CD4-positive, alpha-beta T cell treated with Interleukin-1 beta for 1 hour (primary cell): ENCODE results near the gene BGN.

Experiments
- DNase-seq, 2 donors: peaks; one replicate each; pipeline ENCODE4 v3.0.0-alpha.2; 2020 to 2022

The BGN gene

DNA sequence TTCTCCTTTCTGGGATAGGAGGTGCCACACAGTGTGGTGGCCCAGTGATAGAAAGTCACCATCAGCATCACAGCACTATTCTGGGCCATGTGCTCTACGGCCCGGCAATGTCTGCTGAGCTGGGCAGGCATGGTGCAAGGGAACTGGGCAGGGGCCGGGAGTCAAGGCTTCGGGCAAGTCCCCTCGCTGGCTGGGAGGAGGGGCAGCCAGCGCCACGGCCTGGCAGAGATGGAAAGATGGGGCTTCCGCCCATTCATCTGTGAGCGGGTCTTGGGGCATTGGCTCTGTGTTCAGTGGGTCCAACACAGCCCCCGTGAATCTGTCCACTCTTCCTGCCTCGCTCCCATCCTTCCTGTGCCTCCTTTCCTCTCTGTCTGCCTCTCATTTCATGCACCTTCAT lies 15.6 kb downstream of the BGN start:
- DNase-seq = no peak

DNA sequence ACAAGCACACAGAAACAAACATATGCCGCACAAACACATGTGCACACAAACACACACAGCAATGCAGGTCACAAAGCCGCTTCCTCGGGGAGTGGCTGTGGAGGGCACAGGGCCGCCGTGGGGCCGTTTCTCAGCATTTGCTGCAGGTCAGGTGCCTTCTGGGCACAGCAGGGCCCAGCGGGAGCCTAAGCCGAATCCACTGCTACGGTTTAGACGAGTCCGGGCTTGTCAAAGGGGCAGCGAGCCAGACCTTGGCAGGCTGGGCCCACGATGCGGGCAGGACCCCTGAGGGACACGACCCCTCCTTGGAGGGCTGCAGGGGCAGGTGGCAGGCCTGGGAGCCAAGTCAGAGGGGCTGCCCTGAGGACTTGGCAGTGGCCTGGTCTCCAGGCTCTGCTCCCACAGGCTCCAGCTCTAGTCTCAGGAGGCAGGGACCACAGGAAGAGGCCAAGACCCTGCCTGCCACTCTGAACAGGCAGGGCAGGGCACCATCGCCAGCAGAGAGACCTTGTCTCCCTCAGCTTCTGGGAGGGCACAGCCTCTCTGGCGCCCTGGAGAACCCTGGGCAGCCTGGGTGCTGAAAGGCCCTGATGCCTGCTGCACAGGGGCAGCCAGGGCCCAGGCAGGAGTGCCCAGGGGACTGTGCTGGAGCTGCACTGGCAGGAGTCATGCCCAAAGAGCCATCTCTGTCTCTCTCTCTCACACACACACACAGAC lies 17.2 kb downstream of the BGN start:
- DNase-seq = no peak

DNA sequence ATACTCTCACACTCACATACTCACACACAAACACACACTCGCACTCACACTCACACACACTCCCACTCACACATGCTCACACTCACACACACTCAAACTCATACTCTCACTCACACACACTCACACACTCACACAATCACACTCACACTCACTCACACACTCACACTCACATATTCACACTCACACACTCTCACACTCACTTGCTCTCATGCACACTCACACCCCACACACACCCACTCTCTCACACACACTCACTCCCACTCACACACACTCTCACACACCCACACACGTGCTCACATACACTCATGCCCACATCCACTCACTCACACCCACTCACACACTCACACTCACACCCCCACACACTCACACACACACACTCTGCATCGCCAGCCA lies 17.7 kb downstream of the BGN start:
- no peak for DNase-seq

DNA sequence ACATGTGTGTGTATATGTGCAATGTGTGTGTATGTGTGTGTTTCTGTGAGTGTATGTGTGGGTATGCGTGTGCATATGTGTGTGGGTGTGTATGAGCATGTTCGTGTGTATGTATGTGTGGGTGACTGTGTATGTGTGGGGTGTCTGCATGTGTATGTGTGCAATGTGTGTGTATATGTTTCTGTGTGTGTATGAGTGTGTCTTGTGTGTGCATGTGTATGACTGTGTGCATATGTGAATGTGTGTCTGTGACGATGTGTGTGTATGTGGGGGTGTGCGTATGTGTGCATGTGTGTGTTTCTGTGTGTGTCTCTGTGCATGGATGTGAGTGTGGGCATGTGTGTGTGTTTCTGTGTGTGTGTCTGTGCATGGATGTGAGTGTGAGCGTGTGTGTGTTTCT lies 18.5 kb downstream of the BGN start:
- no peak for DNase-seq

DNA sequence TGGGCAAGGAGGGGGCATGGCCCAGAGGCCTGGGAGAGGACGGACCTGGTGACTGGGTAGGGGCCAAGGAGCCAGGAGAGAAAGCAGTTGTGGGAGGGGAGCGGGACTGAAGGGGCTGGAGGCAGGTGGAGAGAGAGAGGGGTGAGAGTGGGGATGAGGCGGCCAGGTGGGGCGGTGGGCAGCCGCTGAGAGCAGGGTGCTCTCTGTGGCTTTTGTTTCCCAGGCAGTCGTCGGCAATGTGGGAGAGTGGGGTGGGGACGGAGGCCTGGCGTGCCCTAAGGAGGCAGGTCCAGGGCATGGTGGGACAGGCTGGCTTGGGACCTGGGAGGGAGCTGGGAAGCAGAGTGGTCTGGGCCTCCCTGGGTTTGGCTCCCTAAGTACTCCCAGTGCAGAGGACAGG lies 19.5 kb downstream of the BGN start:
- no peak for DNase-seq

DNA sequence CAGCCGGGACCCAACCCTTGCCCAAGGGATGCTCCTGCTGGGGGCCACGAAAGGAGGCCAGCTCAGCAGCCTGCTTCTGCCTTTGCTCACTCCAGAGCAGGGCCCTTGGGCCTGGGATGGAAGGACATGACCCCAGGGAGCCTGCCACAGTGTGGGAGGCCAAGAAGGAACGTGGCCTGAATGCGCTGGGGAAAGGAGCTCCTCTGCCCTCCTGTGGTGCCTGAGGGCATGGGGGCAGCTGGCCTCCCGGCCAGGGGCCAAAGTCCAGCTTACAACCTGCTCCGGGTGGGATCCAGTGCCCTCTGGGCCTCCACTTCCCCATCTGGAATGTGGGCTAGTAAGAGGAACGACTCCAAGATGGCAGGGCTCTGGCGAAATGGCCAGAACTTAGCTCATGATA lies 20.7 kb downstream of the BGN start:
- no peak for DNase-seq

DNA sequence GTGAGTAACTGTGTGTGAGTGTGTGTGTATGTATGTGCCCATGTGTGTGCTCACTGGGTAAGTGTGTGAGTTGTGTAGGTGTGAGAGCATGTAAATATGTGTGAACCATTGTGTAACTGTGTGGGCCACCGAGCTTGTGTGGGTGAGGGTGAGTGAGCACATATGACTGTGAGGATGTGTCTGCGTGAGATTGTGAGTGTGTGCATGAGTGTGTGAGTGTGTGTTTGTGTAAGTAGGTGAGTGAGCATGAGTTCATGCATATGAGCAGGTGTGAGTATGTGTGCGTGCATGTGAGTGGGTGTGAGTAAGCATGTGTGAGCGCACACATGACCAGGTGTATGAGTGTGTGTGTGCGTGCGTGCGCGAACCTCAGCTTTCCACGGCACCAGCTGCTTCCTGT lies 21.3 kb downstream of the BGN start:
- DNase-seq = no peak

DNA sequence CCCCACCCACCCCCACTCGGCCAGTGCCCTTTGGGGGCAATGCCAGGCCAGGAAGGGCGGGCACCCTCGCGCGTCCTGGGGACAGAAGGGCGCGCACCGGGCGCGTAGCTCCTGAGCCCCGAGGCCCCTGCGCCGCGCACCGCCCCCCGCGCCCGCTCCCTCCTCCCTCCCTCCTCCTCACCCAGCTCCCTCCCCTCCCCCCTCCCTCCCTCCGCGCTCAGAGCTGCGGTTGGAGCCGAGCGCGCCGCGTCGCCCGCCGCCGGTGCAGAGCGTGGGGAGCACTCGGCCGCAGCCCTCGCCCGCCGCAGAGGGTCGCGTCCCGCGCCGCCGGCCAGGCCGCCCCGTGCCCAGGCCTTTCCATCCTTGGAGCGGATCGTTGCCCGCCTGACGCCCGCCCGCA lies 22.6 kb downstream of the BGN start, which contains the start of gene ATP2B3:
ATP2B3 (plus strand) TSS at position 220 of the 400 bp plus-strand sequence. CDS start 18,606 bp downstream, outside the sequence.
- DNase-seq = no peak

DNA sequence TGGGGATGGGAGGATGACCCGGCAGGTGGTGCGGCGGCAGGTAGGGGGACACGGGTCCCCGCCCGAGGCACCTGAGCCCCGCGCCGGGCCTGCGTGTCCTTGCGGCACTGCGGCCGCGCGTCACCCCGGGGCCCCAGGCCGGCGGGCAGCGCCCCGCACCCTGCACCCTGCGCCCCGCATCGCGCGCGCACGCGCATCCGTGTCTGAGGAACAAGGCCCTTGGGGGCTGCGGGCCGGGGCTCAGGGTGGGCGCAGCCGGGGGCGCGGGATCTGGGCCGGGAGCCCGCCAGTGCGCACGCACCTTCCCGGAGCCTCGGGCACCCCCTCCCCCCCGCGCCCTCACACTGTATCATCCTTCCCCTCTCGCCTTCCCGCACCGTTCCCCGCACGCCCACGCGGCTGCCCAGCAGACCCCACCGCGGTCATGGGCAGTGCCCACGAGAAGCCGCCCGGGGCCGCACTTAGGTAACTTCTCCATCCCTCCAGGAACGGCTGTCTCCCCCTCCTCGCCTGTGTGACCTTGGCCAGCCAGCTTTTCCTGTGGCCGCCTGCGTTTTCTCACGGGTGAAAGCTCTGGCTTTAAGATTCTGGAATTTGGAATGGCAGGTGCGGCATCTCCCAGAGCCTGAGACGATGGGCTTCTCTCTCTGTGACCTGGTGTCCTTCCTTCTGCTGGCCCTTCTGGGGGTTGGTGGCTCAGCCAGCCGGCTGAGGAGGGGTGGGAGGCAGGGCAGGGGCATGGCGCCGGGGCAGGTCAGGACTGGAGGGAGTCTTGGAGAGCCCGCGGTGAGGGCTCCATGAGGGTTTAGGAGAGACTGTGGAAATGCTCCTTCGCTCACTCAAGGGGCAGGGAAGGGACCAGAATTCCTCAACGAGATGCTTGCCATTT lies 23.4 kb downstream of the BGN start:
- DNase-seq = no peak

DNA sequence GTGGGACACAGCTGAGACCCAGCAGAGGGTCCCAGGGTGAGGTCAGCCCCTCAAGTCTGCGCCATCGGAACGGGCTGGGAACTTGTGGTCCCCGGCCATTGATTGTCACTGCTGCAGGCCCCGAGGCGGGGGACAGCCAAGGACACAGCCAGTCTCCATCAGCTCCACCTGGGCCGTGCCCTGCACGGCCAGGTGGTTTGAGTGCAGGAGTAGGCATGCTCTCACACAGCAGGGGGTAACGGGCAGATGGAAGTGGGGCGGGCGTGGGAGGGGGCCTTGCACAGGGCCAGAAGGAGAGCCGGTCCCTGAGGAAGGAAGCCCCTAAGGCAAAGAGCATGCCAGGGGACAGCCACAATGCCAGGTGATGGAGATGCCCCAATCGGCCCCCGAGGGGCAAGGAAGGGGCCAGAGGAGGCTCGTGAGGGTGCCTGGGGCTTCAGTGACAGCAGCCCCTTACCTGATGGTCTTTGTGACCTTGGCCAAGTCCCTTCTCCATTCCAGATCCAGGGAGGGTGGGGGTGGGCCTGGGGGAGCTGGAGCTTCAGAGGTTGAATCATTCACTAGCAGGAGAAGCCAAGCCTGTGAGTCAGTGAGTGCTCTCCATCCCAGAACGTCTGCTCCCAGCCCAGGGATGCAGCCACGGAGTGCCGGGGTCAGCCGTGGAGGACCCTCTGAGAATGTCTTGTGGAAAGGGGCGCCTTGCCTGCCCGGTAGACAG lies 24.9 kb downstream of the BGN start:
- DNase-seq = no peak

DNA sequence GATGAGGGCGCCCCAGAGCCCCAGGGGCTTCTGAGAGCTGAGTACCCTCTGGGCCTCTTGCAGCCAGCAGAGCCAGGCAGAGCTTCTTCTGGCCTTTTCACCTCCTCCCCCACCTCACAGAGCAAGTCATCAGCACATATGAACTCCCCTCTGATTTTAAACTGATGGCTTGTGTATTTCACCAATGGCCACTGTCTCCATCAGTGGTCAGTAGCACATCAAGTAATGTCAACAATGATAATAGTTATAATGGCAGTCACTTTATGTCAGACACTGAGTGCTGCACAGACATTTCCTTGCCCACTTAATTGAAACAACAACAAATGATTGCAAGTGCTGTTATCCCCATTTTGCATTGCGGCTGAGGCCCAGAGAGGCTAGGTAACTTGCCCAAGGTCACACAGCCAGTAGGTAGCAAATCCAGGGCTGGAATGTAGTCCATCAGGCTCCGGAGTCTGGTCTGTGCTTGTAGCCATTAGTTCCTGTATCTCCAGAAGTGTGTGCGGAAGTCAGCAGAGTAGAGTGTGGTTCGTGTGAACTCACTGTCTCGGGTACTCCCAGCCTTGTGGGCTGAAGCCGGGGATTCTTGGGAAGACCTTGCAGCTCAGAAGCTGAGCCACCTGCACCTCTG lies 25.6 kb downstream of the BGN start:
- no peak for DNase-seq

DNA sequence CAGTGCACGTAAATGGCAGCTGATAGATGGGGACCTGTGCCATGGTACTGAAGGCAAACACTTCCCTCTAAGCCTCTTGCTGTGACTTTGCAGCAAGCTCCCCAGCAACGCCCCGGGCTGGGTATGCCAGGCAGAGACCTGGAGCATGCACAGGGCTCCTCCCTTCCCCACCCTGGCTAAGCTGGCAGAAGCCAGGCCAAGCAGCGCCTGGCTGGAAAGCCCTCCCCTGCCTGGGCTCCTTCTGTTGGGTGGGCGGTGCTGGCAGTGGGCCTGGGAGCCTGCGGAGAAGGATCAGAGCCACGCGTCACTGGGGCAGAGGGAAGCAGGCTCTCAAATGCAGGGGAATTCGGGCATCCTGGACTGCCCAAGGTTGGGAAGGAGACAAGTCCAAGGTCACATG lies 26.3 kb downstream of the BGN start:
- no peak for DNase-seq

DNA sequence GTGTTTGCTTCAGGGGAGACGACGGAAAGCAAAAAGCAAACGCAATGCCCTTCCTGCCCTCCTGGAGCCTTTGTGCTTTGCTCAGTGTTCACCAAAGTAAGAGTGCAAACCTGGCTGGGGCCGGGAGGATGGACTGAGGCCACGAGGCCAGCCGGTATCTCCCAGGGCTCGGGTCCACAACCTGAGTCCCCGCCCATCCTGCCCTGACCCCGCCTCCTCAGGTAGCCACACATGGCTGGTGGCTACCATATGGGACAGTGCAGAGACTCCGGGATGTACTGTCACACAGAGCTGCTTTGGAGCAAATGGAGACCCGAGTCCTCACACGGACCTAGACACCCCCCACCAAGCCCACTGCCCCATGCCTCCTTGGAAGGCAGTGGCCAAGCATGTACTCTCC lies 27.5 kb downstream of the BGN start:
- DNase-seq = no peak

DNA sequence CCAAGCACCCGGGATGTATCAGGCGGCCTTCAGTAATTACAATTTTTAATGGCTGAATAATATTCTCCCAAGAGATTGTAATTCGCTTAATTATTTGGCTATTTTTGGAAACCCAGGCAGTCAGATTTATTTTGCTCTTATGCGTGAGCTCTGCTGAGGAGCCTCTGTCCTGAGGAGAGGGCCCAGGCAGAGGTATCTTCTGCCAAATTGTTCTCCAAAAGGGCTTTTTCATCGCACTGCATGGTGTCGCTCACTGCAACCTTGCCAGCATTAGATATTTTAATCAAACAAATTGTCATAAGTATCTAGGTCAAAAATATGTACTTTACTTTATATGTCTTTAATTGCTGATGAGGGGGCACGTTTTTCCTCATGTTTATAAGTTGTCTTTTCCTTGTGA lies 28.5 kb downstream of the BGN start:
- no peak for DNase-seq

DNA sequence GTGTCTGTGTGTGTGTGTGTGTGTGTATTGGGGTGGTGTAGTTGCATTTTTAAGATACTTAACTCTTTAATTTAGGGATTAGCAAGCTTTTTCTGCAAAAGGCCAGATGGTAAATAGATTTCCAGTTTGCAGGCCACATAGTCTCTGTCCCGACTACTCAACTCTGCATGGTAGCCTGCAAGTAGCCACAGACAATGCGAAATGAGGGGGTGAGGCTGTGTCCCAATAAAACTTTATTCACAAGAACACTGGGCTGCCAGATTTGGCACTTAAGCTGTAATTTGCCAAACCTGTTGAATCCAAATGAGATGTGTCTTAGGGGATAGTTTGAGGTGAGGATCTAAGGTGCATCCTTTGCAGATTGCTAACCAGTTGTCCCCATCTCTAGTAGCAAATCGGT lies 29.5 kb downstream of the BGN start:
- no peak for DNase-seq

DNA sequence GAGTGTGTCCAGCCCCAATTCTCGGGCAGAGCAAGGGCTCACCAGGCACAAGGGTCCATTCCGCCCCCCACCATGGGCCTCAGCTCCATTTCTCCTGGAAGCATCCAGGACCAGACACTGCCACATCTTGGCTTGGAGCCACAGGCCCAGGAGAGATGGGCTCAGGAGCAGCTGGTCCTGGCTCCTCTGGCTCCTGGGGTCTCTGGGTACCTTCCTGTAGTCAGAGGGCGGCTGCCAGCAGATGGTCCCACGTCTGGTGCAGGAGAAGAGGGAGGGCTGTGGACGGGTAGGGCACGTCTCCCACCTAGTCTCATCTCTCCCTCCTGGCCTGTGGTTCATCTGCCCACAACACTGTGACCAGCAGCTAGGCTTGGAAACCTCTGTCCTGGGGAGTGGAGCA lies 30.7 kb downstream of the BGN start:
- no peak for DNase-seq

DNA sequence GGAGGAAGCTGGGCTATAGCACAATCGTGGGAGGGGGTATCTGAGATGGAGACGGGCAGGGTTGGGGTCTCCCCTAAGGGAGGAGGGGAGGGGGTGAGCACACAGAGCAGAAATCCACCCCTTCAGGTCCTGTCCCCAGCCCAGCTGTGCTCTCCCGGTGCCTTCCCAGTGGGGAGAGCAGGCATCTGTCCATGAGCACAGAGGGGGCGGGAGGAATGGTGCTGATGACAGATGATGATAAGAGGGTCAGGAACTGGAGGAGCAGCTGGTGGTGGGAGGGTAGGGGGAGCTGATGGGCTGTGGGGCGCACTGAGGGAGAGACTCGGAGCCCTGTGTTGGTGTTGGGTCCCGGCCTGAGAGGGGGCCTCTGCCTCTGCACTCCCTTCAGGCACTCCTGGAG lies 31.3 kb downstream of the BGN start:
- DNase-seq = no peak

DNA sequence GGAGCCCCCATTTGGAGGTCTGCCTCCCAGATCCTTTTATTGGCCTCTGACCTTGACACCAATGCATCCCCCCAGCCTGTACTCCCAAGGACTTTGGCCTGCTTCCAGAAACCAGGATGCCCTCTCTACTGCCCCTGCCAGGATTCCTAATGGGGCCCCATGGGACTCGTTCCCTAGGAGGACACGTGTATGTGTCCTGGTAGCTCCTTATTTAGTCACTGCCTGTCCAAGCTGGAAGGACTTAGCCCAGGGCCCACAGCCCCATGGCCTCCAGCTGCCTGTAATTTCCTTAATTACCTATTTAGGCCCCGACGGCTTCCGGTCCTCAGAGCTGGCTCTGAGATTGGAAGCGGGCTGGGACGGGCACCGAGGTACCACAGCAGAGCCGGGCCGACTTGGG lies 32.0 kb downstream of the BGN start:
- DNase-seq = no peak

DNA sequence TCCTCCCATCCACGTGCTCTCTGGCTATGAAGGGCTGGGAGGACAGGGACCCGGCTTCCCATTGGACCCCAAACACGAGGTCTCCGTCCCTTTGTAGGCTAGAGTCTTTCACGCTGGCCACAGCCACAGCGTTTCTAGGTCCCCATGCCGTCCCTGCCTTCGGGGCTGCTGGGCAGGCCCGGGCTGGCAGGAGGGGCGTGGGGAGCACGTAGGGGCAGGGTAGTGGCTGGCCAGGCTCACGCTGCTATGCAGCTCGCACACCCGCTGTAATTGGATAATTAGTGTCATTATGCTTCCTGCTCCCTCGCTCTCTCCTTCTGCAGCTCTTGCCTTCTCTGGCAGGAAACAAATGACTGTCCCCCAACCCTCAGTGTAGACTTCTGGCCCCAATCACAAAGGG lies 32.4 kb downstream of the BGN start:
- DNase-seq = no peak

DNA sequence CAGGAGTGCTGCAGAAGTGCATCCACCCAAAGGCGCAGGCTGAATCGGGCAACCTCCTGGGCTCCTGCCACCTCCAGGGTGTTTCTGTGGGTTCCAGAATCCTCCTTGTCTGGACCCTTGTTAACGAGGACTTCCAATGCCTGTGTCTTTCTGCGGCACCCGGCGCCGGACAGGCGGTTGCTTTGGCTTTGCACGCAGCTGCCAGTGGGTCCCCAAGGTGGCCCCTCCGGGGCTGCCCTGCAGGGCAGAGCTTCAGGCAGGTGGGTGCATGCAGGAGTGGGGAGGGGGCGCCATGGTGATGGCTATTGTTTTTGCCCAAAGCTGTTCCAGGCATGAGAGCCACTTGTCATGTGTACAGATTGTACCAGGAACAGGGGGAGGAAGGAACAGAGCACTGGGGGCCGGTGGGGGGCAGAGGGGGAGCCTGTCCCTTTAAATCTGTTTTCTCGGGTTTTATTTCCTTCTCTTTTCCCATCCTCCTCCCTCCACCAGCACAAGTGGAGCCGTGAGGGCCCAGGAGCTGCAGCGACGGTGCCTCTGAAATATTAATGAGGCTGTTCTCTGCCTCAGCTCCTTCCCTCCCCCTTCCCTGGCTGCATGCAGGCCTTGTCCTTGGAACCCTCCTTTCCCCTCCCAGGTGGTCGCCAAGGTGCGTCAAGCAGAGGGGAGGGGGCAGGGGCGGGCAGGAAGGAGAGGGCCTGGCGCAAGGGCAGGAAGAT lies 35.8 kb downstream of the BGN start:
- no peak for DNase-seq

DNA sequence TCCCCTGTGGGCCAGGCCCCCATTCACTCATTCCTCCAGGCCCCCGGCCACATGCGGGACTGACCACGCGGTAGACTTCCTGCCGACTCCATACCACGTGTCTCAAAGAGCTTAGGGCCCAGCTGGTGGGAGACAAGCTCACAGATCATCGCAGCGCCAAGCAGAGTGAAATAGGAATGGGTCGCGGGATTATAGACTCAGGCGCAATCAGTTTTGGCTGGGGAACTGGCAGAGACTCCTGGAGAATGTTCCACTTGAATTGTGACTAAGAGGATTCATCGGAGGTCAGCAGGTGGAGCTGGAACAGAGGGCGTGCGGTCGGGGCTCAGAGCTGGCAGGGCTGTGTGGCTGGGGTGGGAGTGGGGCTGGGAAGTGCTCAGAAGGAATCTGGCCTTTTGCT lies 38.3 kb downstream of the BGN start:
- no peak for DNase-seq

DNA sequence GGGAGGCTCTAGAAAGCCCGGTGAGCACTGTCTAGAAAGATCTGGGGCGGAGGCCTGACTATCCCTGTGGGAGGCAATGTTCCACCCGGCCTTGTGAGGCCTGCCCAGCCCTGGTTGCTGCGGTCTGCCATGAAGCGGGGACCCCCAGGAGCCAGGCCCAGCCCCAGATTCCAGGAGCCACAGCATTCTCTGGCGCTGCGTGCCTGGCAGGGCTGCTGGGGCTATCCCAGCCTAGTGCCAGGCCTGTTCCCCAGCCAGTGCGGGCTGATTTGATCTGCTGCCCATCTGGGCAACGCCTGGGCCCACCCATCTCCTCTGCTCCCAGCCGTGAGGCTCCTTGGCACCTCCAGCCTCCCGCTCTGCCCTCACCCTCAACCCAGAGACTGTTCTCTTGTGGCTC lies 42.3 kb downstream of the BGN start:
- no peak for DNase-seq
